Measurements from ENCODE around the gene OR11G2. TPM values are rescaled to one million over a fixed set of nuclear protein-coding genes. Genes with fewer than 3 reads are reported as not detected.
"Not testable (repeated sequence)": the region's sequence is repeated elsewhere in the genome, so short reads cannot be mapped to it uniquely, and the experiment has no call there.

Gene OR11G2, protein sequence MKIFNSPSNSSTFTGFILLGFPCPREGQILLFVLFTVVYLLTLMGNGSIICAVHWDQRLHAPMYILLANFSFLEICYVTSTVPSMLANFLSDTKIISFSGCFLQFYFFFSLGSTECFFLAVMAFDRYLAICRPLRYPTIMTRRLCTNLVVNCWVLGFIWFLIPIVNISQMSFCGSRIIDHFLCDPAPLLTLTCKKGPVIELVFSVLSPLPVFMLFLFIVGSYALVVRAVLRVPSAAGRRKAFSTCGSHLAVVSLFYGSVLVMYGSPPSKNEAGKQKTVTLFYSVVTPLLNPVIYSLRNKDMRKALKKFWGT
- polyA plus RNA-seq (ENCODE audit: insufficient read length in 4 of 4): under 1 TPM in 1 of 4 donors, not detected in 3; 0.03 TPM

DNA sequence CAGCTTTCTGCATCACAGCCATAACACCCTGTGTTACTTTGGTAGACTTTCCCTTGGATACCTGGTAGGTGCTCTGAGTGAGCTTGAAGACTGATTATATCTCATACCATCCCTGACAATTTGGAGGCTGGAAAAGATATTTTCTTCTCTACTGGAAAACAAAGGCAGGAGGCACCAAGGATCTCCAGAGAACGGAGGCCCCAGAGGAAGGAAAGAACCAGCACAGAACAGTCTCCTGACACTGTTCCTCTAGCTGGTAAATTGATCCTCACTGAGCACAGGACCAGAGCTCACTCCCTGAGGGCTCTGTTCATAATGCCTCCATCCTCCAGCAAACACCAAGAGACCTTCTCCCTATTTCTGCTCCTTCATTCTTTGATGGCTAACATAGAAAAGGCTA, at the start of gene OR11G2:
TSS of gene OR11G2 (plus strand) at position 301 of the 400 bp plus-strand sequence. CDS start 6,542 bp downstream, outside the sequence.
- no peak for DNase-seq (ENCODE audit: low read depth in 4 of 4, low spot score in 3 of 4)

DNA sequence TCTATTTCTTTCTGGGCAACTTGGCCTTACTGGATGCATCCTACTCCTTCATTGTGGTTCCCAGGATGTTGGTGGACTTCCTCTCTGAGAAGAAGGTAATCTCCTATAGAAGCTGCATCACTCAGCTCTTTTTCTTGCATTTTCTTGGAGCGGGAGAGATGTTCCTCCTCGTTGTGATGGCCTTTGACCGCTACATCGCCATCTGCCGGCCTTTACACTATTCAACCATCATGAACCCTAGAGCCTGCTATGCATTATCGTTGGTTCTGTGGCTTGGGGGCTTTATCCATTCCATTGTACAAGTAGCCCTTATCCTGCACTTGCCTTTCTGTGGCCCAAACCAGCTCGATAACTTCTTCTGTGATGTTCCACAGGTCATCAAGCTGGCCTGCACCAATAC, 46.8 kb upstream of the OR11G2 start:
- no peak for DNase-seq (ENCODE audit: low read depth in 4 of 4, low spot score in 3 of 4)

DNA sequence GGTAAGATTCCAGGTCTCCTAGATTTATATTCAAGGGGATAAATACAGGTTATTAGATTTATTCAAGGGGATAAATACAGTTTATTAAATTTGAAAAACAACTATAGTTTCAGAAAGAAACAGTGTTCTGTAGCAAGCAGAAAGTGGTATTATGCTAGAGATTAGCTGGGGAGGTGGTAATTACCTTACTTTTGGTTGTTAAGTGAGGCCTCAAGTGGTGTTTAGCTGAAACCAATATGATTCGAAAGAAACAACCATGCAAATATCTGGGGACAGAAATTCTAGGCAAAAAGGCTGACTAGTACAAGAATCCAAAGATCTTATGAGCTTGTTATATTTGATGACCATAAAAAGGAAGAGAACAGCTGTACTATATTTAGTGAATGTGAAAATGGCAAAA, 45.9 kb upstream of the OR11G2 start:
- DNase-seq (ENCODE audit: low read depth in 4 of 4, low spot score in 3 of 4): no peak

- DNase-seq (ENCODE audit: low read depth in 4 of 4, low spot score in 3 of 4): no peak
Measured at GRCh38 chr14:20164462-20164861, 26.2 kb upstream of the OR11G2 start.

GRCh38 chr14:20167091-20167490, 23.6 kb upstream of the OR11G2 start:
- DNase-seq (ENCODE audit: low read depth in 4 of 4, low spot score in 3 of 4): no peak

DNA sequence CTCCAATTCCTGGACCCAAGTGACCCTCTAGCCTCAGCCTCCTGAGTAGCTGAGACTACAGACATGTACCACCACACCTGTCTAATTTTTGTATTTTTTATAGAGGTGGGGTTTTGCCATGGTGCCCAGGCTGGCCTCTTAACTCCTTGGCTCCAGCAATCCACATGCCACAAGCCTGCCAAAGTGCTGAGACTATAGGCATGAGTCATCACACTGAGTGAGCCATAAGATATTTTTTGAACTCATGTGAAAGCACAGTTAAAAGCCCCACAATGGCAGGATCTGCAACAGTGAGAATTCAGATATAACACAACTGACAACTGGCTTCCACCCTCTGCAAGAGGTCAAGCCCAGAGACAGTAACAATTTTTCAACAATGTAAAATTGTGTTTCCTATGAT, 20.8 kb upstream of the OR11G2 start:
- DNase-seq (ENCODE audit: low read depth in 4 of 4, low spot score in 3 of 4): not testable (repeated sequence)

DNA sequence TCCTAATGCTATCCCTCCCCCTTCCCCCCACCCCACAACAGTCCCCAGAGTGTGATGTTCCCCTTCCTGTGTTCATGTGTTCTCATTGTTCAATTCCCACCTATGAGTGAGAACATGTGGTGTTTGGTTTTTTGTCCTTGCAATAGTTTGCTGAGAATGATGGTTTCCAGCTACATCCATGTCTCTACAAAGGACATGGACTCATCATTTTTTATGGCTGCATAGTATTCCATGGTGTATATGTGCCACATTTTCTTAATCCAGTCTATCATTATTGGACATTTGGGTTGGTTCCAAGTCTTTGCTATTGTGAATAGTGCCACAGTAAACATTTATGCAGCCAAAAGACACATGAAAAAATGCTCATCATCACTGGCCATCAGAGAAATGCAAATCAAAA, 16.5 kb upstream of the OR11G2 start:
- DNase-seq (ENCODE audit: low read depth in 4 of 4, low spot score in 3 of 4): not testable (repeated sequence)

DNA sequence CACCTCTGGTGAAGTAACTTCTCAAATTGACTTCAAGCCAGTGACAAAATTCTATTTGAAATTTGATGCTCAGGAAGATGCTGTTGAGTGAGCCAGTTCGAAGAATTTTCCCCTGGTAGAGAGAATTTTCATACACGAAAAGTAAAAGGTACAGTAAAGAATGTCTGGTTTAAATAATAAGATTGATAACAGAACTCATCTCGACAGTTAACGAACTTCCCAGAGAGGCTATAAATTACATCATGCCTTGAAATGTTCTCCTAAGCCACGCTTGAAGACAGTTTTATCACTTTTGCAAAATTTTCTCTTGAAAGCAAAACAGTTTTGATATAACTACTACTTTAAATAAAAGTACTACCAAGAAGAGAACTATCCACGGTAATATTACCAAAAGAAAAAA, 14.4 kb upstream of the OR11G2 start:
- DNase-seq (ENCODE audit: low read depth in 4 of 4, low spot score in 3 of 4): no peak

GRCh38 chr14:20177433-20177974, 13.2 kb upstream of the OR11G2 start:
- DNase-seq (ENCODE audit: low read depth in 4 of 4, low spot score in 3 of 4): no peak

GRCh38 chr14:20179218-20179617, 11.5 kb upstream of the OR11G2 start:
- DNase-seq (ENCODE audit: low read depth in 4 of 4, low spot score in 3 of 4): no peak

- no peak for DNase-seq (ENCODE audit: low read depth in 4 of 4, low spot score in 3 of 4)
Measured at GRCh38 chr14:20179880-20180279, 10.8 kb upstream of the OR11G2 start.

DNA sequence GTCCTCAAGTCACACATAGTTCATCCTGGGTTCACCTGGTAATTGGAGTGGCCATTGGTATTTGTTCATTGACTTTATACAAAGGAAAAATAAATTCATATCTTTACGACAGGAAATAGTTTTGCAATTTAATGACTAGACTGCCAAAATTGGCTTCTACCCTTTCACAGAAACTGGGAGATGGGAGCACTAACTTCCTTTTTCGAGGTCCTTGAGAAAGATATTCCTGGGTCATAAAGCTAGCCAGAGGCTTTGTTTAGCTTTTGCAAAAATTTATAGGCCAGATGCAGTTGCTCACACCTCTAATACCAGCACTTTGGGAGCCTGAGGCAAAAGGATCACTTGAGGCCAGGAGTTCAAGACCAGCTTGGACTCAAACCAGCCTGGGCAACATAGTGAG, 10.2 kb upstream of the OR11G2 start:
- no peak for DNase-seq (ENCODE audit: low read depth in 4 of 4, low spot score in 3 of 4)

GRCh38 chr14:20184181-20184580, 6.5 kb upstream of the OR11G2 start:
- no peak for DNase-seq (ENCODE audit: low read depth in 4 of 4, low spot score in 3 of 4)

- DNase-seq (ENCODE audit: low read depth in 4 of 4, low spot score in 3 of 4): no peak
Measured at GRCh38 chr14:20191396-20191795, 700 bp downstream of the OR11G2 start.

- no peak for DNase-seq (ENCODE audit: low read depth in 4 of 4, low spot score in 3 of 4)
Measured at GRCh38 chr14:20194101-20194500, 3.4 kb downstream of the OR11G2 start.

GRCh38 chr14:20195170-20195569, 4.5 kb downstream of the OR11G2 start:
- not testable (repeated sequence) for DNase-seq (ENCODE audit: low read depth in 4 of 4, low spot score in 3 of 4)

DNA sequence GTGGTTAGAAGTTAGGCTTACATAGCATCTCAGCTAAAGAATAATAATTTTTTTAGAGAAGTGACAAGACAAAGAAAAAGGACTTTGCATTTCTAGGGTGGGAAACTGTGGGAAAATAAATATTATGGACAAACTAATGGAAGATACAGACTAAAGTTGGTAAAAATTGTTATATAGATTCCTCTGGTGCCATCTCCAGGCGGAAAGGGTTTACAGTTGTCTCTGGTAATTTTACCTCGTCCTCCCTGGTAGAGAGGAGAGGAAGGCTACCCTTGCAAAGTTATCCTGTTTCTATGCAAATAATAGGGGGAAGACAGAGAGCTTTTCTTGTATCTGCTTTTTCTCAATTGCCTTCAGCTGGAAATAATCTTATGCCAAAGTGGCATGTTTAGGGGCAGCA, 5.2 kb downstream of the OR11G2 start:
- DNase-seq (ENCODE audit: low read depth in 4 of 4, low spot score in 3 of 4): no peak

GRCh38 chr14:20197459-20197858, 6.8 kb downstream of the OR11G2 start:
- DNase-seq (ENCODE audit: low read depth in 4 of 4, low spot score in 3 of 4): no peak

- DNase-seq (ENCODE audit: low read depth in 4 of 4, low spot score in 3 of 4): no peak
Measured at GRCh38 chr14:20198991-20199390, 8.3 kb downstream of the OR11G2 start.

DNA sequence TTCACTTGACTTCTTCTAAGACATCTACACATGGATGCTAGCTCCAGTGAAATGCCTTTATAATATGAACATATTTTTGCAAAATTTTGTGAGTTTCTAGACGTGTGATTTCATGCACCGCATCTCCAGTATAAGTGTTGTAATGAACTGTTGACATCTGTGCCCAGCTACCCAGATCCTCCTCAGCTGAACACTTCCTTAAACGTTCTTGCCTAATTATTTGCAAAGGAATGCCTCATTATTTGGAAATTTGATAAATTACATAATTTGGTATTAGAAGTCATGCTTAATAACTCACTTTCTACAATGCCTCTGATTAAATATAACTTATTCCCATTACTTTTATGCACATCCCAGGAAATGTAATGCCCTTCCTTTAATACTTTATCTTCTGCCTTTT, 14.0 kb downstream of the OR11G2 start:
- no peak for DNase-seq (ENCODE audit: low read depth in 4 of 4, low spot score in 3 of 4)

GRCh38 chr14:20209595-20209994, 18.9 kb downstream of the OR11G2 start:
- no peak for DNase-seq (ENCODE audit: low read depth in 4 of 4, low spot score in 3 of 4)

GRCh38 chr14:20212406-20212805, 21.7 kb downstream of the OR11G2 start:
- not testable (repeated sequence) for DNase-seq (ENCODE audit: low read depth in 4 of 4, low spot score in 3 of 4)

All from right renal pelvis (tissue), 4 donors.